HS-5 (cell line): ENCODE data around the gene CDC37.
"Not testable (repeated sequence)": the region's sequence is repeated elsewhere in the genome, so short reads cannot be mapped to it uniquely, and the experiment has no call there.

Experiments
- DNase-seq: peaks from one replicate; pipeline ENCODE4 v3.0.0-alpha.2; 2012; ENCODE audit warnings: low read depth

Gene CDC37

GRCh38 chr19:10419646-10420443 lies 16.5 kb upstream of the CDC37 start:
- no peak for DNase-seq

- DNase-seq = no peak
Measured at GRCh38 chr19:10419200-10419645, 15.9 kb upstream of the CDC37 start.

GRCh38 chr19:10418485-10419199 lies 15.3 kb upstream of the CDC37 start:
- DNase-seq = no peak

DNA sequence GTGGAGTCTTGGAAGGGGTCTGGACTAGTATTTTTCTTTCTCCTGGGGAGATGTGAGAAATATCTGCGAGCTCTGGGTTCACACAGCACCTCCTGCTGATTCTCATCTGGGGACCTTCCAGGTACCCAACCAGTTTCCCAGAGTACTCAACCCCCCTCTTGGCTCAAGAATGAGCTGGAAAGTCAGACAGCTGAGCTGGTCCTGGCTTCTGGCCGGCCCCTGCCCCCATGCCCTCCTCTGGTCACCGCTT lies 14.8 kb upstream of the CDC37 start:
- DNase-seq = no peak

DNA sequence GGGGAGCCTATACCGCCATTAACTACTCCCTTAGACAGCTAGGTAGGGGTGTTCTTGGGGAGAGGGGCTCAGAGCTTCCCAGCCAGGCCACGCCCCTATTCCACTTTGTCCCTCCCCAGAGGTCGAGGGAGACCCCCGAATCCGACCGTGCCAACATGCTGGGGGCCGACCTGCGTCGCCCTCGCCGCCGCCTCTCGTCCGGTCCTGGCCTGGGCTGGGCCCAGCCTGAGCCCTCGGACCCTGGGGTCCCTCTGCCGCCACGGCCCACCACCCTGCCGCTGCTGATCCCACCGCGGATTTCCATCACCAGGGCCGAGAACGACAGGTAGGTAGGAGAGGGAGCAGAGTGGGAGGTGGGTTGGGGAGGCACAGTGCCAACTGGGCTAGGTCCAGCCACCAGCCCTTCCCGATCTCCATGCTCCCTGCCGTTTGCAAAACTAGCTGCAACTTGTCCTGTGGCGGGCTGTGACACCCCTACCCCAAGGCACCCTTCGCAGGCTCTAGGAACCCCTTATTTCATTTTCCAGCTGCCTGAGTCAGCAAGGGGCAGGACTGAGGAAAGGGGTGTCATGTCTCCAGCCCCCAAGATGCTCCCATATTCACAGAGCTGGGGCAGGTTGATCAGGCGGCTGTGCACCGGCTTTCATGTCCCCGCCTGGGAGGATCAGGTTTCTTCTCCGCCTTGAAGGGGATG lies 14.3 kb upstream of the CDC37 start:
- no peak for DNase-seq

- DNase-seq = peak; percentile 70
Measured at GRCh38 chr19:10416380-10417257, 13.3 kb upstream of the CDC37 start.

- DNase-seq = no peak
Measured at GRCh38 chr19:10416083-10416379, 12.7 kb upstream of the CDC37 start.

- no peak for DNase-seq
Measured at GRCh38 chr19:10412257-10412977, 9.1 kb upstream of the CDC37 start.

- not testable (repeated sequence) for DNase-seq
Measured at GRCh38 chr19:10411224-10411623, 7.9 kb upstream of the CDC37 start.

DNA sequence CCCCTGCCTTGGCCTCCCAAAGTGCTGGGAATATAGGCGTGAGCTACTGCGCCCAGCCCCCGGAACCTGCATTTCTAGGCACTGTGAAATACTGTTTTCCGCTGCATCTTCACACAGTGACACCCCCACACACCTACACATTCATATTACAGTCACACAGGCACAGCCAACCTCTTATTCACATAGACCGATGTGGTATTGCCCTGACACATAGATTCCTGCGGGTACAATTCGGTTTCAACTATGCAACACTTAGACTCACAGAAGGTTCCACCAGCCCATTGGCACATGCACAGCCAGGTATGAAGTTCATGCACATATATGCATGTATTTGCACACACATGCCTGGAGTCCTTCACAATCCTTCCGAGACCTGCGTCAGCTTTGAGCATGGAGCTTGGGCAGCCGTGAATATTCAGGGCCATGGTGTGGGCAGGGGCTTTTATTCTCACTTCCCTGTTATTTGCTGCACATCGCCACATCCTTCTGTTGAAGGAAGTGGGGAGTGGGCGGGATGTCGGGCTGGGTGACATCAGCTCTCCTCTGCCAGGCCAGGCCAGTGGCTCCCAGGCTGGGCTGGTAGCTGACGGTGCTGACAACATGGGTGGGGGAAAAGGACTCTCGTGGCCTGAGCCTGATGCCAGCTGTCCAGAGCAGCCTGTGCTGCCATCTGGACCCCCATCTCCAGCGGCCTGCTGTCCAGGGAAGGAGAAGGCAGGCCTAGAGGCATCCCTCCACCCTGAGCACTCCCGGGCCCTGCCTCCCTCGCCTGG lies 5.4 kb upstream of the CDC37 start:
- no peak for DNase-seq

GRCh38 chr19:10407096-10407495 lies 3.8 kb upstream of the CDC37 start:
- DNase-seq = no peak

GRCh38 chr19:10406191-10406590 lies 2.8 kb upstream of the CDC37 start:
- DNase-seq = no peak

DNA sequence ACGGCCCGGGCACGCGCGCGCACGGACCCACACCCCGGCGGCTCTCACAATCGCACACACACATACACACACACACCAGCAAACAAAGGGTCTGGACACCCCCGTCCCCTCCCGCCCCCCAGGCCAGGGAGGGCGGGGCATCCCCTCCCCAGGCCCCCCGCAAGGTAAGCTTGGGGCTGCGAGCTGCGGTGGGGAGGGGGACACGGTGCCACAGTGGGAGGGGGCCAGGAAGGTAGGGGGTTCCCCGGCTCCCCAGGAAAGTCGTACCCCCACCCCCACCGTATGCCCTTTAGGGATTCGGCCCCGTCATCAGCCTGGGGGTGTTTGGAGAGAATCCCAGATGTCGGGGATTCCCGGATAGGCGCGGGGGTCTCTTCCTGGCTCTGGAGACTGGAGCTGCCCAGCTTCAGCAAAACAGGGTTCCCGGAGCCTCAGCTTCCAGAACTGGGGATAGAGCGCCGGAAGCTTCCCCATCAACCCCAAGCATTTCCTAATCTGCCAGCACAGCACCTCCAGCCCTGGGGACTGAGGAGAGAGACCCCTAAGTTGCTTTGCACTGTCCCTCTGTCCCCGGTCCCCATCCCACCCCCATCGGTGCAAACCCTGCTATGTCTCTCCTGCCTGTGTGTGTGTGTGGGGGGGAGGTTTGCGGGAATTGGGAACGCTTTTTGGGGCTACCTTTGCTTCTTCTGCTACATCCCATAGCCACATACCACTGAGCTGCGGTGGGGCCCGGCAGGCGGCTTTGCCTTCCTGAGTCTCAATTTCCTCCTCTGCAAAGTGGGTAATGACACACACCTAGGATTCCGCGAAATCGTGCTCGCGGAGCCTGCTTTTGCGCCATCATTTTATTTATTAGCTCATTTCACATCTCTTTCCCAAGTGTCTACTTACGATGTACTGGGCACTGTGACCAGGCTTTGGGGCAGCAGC lies 1.8 kb upstream of the CDC37 start:
- no peak for DNase-seq

DNA sequence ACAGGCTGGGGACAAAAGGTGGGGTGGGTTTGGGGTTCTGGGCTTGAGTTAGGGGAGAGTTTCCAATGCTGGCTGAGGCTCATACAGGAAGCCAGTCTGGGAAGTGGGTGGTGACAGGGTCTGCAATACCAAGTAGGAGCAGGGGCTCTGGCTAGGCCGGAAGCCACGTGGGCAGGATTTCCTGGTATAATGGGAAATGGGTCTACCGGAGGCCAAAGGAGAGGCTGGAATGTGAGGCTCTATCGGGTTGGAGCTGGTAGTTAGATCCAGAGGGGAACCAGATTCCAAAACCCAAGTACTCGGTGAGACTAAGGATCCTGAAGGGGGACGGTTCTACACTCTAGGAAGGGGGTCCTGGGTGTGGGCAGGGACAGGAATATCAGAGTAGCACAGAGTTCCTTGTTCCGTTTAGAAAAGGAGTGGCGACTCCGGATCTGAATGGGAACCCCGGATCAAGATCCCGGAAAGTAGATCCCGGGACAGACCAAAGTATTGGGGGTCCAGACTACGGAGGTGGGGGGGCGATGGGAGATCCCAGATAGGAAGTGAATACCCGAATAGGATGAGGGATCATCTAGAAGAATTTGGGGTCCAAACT lies 802 bp downstream of the CDC37 start:
- DNase-seq = peak; percentile 30

DNA sequence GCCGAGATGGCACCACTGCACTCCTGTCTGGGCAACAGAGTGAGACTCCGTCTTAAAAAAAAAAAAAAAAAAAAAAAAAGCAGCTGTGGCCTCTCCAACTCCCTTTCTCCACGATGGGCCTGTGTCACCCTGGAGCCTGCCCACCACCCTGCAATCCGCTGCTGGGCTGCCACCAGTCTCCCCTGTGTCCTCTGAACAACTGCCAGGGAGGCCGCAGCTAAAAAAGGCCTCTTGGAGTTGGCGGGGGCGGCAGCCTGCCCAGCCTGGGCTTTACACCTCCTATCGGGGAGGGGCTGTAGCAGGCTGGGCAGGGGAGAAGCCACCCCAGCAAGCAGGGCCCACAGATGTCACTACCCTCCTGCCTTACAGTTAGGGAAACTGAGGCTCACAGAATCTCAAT lies 3.5 kb downstream of the CDC37 start:
- DNase-seq = no peak

GRCh38 chr19:10399340-10399739 lies 4.0 kb downstream of the CDC37 start:
- DNase-seq = not testable (repeated sequence)

GRCh38 chr19:10398819-10399218 lies 4.5 kb downstream of the CDC37 start:
- no peak for DNase-seq

DNA sequence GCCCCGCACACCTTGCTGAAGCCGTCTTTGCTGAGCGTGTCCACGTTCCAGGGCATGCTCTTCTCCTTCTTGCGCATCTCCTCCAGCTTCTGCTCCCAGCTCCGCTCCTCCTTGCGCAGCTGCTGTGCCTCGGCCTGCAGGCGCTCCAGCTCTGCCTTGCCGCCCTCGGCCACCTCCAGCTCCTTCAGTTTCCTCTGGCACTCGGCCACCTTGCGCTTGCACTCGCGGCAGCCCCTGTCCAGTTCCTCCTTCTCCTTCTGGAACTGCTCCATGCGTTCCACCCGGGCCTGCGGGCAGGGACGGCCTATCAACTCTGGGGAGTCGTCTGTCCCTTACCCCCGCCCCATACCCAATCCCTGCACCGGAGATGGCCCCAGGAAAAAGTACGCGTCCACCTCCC lies 7.4 kb downstream of the CDC37 start:
- no peak for DNase-seq

DNA sequence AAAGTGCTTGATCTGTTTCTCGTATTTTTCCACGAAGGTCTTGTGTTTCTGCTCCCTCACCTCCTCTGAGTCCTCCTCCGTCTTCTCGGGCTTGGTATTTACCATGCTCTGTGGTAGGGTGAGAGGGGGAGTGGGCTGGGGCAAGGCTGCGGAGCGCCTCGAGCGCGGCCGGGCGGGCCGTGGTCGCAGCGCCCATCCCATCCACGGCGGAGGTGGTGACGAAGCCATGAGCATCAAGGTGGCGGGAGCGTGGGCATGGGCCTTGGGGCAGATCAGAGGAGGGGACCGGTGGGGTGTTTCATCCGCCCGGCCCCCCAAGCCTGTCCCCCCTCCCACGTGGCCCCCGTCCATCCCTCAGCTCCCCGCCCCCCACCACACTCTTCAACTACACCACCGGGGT lies 7.9 kb downstream of the CDC37 start:
- no peak for DNase-seq
